Nephron (organoid): Measurements from ENCODE around the gene CLIC3.

ENCODE experiments used
- H3K27ac Mint-ChIP-seq, 3 experiments: 2 replicates each; pipeline ENCODE4 v1.8.0; 2020; ENCODE audit warnings: mixed read lengths in 3 of 3, mild to moderate bottlenecking in 2 of 3, moderate library complexity in 1 of 3
- H3K27me3 Mint-ChIP-seq: 2 replicates; pipeline ENCODE4 v1.8.0; 2021; ENCODE audit warnings: low read depth, mild to moderate bottlenecking, moderate library complexity, mixed read lengths
- H3K36me3 Mint-ChIP-seq: 2 replicates; pipeline ENCODE4 v1.8.0; 2020; ENCODE audit warnings: low read depth, mixed read lengths
- H3K4me1 Mint-ChIP-seq: 2 replicates; pipeline ENCODE4 v1.8.0; 2020; ENCODE audit warnings: mixed read lengths
- H3K4me3 Mint-ChIP-seq, 3 experiments: 2 replicates each; pipeline ENCODE4 v1.8.0; 2020; ENCODE audit warnings: mild to moderate bottlenecking in 3 of 3, mixed read lengths in 3 of 3, moderate library complexity in 2 of 3
- H3K9me3 Mint-ChIP-seq: 2 replicates; pipeline ENCODE4 v1.8.0; 2020; ENCODE audit warnings: mixed read lengths
- CTCF ChIP-seq, 3 experiments: fragments of 200-600 bp; sonication (generic); IDR thresholded peaks; one replicate each; pipeline ENCODE4 v1.5.0; 2021; ENCODE audit warnings: antibody characterized with exemption in 3 of 3; ENCODE audit not compliant: unreplicated experiment in 3 of 3

The CLIC3 gene

GRCh38 chr9:137016436-137016835 lies 20.1 kb upstream of the CLIC3 start:
- no peak for TF ChIP-seq CTCF (IDR thresholded peaks at IDR 0.05; ENCODE audit: unreplicated experiment in 3 of 3)
- Mint-ChIP-seq H3K36me3 (peaks cover 8% of the 10 kb centered on the region), H3K4me1 (no peaks in the 10 kb centered on the region), H3K27ac (no peak overlapping the region), H3K4me3 (no peak overlapping the region), H3K9me3 (no peaks in the 10 kb centered on the region), H3K27me3 (no peaks in the 10 kb centered on the region)

GRCh38 chr9:137015976-137016375 lies 19.6 kb upstream of the CLIC3 start:
- TF ChIP-seq CTCF (IDR thresholded peaks at IDR 0.05; ENCODE audit: unreplicated experiment in 3 of 3): no peak
- no peaks in the 10 kb centered on the region for H3K4me1 Mint-ChIP-seq
- no peak overlapping the region for H3K27ac Mint-ChIP-seq
- no peaks in the 10 kb centered on the region for H3K9me3 Mint-ChIP-seq
- H3K36me3 Mint-ChIP-seq: peaks cover 8% of the 10 kb centered on the region
- H3K27me3 Mint-ChIP-seq: no peaks in the 10 kb centered on the region
- no peak overlapping the region for H3K4me3 Mint-ChIP-seq

GRCh38 chr9:137015540-137015930 lies 19.2 kb upstream of the CLIC3 start:
- TF ChIP-seq CTCF (IDR thresholded peaks at IDR 0.05; ENCODE audit: unreplicated experiment in 3 of 3): no peak

GRCh38 chr9:137014776-137015539 lies 18.6 kb upstream of the CLIC3 start:
- H3K36me3 Mint-ChIP-seq: peaks cover 8% of the 10 kb centered on the region
- no peaks in the 10 kb centered on the region for H3K27me3 Mint-ChIP-seq
- no peaks in the 10 kb centered on the region for H3K9me3 Mint-ChIP-seq
- no peak for TF ChIP-seq CTCF (IDR thresholded peaks at IDR 0.05; ENCODE audit: unreplicated experiment in 3 of 3)
- H3K4me1 Mint-ChIP-seq: no peaks in the 10 kb centered on the region
- H3K27ac Mint-ChIP-seq: no peak overlapping the region
- H3K4me3 Mint-ChIP-seq: no peak overlapping the region

More at GRCh38 chr9:137015540-137015930, 19.2 kb upstream of the CLIC3 start:
- Mint-ChIP-seq H3K27me3 (no peaks in the 10 kb centered on the region), H3K9me3 (no peaks in the 10 kb centered on the region), H3K4me1 (no peaks in the 10 kb centered on the region), H3K4me3 (no peak overlapping the region), H3K36me3 (peaks cover 8% of the 10 kb centered on the region), H3K27ac (no peak overlapping the region)

- no peaks in the 10 kb centered on the region for H3K27me3 Mint-ChIP-seq
These were observed 17.8 kb upstream of the CLIC3 start for GRCh38 chr9:137014166-137014565.

More at GRCh38 chr9:137014166-137014565, 17.8 kb upstream of the CLIC3 start:
- no peak overlapping the region for H3K4me3 Mint-ChIP-seq
- H3K36me3 Mint-ChIP-seq: peaks cover 8% of the 10 kb centered on the region
- H3K4me1 Mint-ChIP-seq: no peaks in the 10 kb centered on the region
- no peaks in the 10 kb centered on the region for H3K9me3 Mint-ChIP-seq
- H3K27ac Mint-ChIP-seq: no peak overlapping the region
- TF ChIP-seq CTCF (IDR thresholded peaks at IDR 0.05; ENCODE audit: unreplicated experiment in 3 of 3): no peak
